Muscle of leg (tissue), 11 donors: ENCODE results near the gene TNS1. TPM values are rescaled to one million over a fixed set of nuclear protein-coding genes. Genes with fewer than 3 reads are reported as not detected.
"Not testable (repeated sequence)": the region's sequence is repeated elsewhere in the genome, so short reads cannot be mapped to it uniquely, and the experiment has no call there.

Experiments
- DNase-seq: peaks from one replicate; pipeline ENCODE4 v3.0.0; 2013
- H3K27ac ChIP-seq: one replicate; pipeline ENCODE4 v1.5.1; 2013; ENCODE audit warnings: mild to moderate bottlenecking, low read length, control low read depth
- H3K27me3 ChIP-seq: one replicate; pipeline ENCODE4 v1.6.1; 2013; ENCODE audit warnings: low read length; ENCODE audit not compliant: control insufficient read depth, insufficient read depth
- H3K36me3 ChIP-seq: one replicate; pipeline ENCODE4 v1.6.1; 2013; ENCODE audit warnings: low read length; ENCODE audit not compliant: control insufficient read depth, insufficient read depth
- H3K4me1 ChIP-seq: one replicate; pipeline ENCODE4 v1.6.1; 2013; ENCODE audit warnings: low read length; ENCODE audit not compliant: control insufficient read depth, insufficient read depth
- H3K4me3 ChIP-seq: one replicate; pipeline ENCODE4 v1.5.1; 2013; ENCODE audit warnings: low read length, control low read depth
- H3K9me3 ChIP-seq: replicated peaks from 2 replicates; pipeline ENCODE4 v1.6.1; 2013; ENCODE audit warnings: low read depth, low read length; ENCODE audit not compliant: control insufficient read depth
- WGBS: methylation state at CpG from one replicate; pipeline ENCODE4 v1.1.5; 2013; ENCODE audit warnings: missing lambda C conversion rate; ENCODE audit not compliant: insufficient coverage; 5-methylcytosine and 5-hydroxymethylcytosine counted together
- polyA plus RNA-seq, 8 donors: library from polyadenylated mRNA; unstranded; fragments of 120-200 nt; gene quantifications; one replicate each; pipeline versions ENCODE4 v1.2.1 to v1.2.3, GENCODE V29; 2013; ENCODE audit warnings: inconsistent platforms in 1 of 8, low replicate concordance in 1 of 8; ENCODE audit not compliant: insufficient read length in 8 of 8, insufficient read depth in 1 of 8
- total RNA-seq: library from RNA; stranded (reverse); fragments of 120-200 nt; gene quantifications from one replicate; pipeline ENCODE4 v1.2.4, GENCODE V29; 2013

The TNS1 gene
- total and polyA plus RNA-seq, 9 donors, result 68.1 to 129 (median 114) TPM

DNA sequence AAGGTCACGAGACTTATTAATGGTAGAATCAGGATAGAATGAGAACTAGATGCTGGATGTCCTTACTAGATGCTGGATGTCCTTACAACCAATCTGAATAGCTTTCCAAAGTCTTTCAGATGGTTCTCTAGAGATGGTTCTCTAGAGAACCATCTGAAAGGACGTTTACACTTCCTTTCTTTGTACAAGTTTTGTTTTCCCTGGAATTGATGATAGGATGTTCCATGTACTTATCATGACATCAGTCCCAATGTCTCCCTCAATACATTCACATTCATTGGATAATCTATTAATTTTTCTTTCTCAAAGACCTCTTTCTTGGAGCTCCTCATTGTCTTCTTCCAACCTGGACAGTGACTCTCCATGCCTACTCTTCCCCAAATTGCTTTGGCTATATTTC is 38.1 kb upstream of the TNS1 start:
- H3K4me3 ChIP-seq, result no peak overlapping the region
- H3K27ac ChIP-seq, result no peak overlapping the region
- H3K4me1 ChIP-seq, result no peaks in the 10 kb centered on the region
- WGBS, result no CpG with 5 or more reads among the region's 2 CpGs
- peaks cover 7% of the 10 kb centered on the region for H3K27me3 ChIP-seq
- peaks cover 7% of the 10 kb centered on the region for H3K9me3 ChIP-seq
- no peaks in the 10 kb centered on the region for H3K36me3 ChIP-seq
- no peak for DNase-seq

DNA sequence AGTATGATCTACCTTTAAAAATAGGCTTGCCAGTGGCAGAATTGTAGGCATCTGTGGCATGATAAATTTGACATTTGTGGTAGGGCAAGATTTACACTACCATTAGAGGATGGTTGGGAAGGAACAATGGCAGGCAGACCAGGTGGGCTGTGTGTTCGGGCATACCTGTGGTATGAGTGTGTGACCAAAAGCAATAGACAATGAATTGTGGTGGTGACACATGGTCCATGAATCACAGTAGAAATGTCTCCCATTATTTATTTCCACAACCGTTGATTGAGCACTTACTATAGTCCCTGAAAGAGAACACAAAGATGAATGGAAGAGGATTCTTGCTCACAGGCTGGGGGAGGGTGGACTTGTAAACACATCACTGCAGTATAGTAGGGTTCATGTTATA is 36.4 kb upstream of the TNS1 start:
- H3K27ac ChIP-seq, result no peak overlapping the region
- no CpG with 5 or more reads among the region's 2 CpGs for WGBS
- H3K27me3 ChIP-seq, result peaks cover 12% of the 10 kb centered on the region
- no peaks in the 10 kb centered on the region for H3K36me3 ChIP-seq
- H3K4me3 ChIP-seq, result no peak overlapping the region
- H3K9me3 ChIP-seq, result peaks cover 7% of the 10 kb centered on the region
- DNase-seq, result no peak
- H3K4me1 ChIP-seq, result peaks cover 8% of the 10 kb centered on the region

GRCh38 chr2:218036371-218036770 is 33.6 kb upstream of the TNS1 start:
- no peak for DNase-seq
- Histone ChIP-seq H3K4me1 (peaks cover 24% of the 10 kb centered on the region), H3K36me3 (no peaks in the 10 kb centered on the region), H3K9me3 (no peaks in the 10 kb centered on the region), H3K27ac (no peak overlapping the region), H3K27me3 (peaks cover 28% of the 10 kb centered on the region), H3K4me3 (no peak overlapping the region)
- WGBS, result 50% methylated on average over 1 of the region's 5 CpGs

DNA sequence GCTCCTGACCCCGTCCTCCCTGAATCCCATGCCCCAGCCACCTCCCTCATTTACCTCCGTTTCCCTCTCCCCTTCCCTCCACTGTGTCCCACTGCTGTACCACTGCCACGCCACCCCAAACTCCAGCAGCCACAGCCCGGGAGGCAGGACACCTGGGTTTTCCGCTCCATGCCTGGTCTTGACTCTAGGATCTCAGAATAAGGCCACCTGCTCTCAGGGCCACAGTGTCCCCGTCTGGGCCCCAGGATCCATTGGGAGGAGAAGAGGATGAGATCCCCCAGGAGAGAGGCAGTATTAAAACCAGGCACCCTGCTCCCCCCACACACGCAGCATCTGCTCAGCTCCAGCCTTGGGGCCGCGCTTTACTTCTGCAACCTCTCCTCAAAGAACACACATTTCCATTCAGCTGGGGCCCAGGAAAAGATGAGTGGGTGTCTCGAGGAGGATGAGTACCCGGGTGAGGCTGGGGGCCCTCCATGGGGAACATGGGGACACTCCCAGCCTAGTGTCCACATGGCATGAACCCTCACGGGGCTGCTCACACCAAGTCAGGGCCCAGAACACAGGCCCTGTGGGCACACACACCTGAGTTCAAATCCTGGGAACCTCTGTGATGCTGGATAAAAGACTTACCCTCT is 32.8 kb upstream of the TNS1 start:
- Histone ChIP-seq H3K27ac (no peak overlapping the region), H3K4me3 (no peak overlapping the region), H3K4me1 (peaks cover 24% of the 10 kb centered on the region), H3K36me3 (no peaks in the 10 kb centered on the region), H3K9me3 (no peaks in the 10 kb centered on the region), H3K27me3 (peaks cover 28% of the 10 kb centered on the region)
- WGBS, result 72% methylated on average over 5 of the region's 12 CpGs
- DNase-seq, result no peak

DNA sequence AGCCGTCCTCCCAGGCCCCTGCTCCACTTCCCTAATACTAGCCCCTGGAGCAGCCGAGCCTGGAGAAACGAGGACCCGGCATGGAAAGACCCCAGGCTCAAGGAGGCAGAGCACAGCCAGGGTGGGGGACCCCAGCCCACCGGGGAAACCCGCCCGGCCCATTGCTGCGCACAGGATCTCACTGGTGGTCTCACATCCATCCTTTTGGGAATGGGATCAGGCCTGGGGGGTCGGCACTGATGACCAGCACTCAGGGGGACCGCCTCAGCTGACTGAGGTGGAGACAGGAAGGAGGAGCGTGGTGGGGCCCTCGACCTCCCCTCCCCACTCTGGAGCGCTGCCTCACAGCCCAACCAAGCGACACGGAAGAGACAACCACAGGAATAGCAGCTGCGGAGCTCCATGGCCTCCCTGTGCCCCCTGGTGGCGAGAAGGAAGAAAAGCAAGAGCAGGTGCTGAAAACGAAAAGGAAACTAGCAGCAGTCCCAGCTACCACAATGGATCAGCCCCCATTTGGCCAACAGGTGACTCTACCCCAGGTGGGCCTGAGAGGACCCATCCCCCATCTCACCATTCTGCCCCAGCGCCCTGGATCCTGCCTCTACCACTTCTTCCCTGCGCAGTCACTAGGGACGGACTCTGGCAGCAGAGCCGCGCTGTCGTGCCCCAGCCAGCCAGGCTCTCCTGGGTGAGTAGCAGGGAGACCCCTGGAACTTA is 31.9 kb upstream of the TNS1 start:
- 19% methylated on average over 10 of the region's 24 CpGs for WGBS
- Histone ChIP-seq H3K4me1 (peaks cover 24% of the 10 kb centered on the region), H3K27me3 (peaks cover 27% of the 10 kb centered on the region)
- DNase-seq, result peak; percentile 88
- not testable (repeated sequence) for H3K36me3 ChIP-seq, H3K27ac ChIP-seq, H3K9me3 ChIP-seq, H3K4me3 ChIP-seq

GRCh38 chr2:218033590-218034496 is 31.0 kb upstream of the TNS1 start:
- H3K4me3 ChIP-seq, result no peak overlapping the region
- H3K27ac ChIP-seq, result no peak overlapping the region
- no peak for DNase-seq
- 30% methylated on average over 37 of the region's 45 CpGs for WGBS
- no peaks in the 10 kb centered on the region for H3K36me3 ChIP-seq
- H3K9me3 ChIP-seq, result no peaks in the 10 kb centered on the region
- H3K27me3 ChIP-seq, result peaks cover 24% of the 10 kb centered on the region
- H3K4me1 ChIP-seq, result peaks cover 24% of the 10 kb centered on the region

- no peak overlapping the region for H3K4me3 ChIP-seq
- no peaks in the 10 kb centered on the region for H3K9me3 ChIP-seq
- 30% methylated on average over 1 of the region's 1 CpG for WGBS
- no peak overlapping the region for H3K27ac ChIP-seq
- H3K4me1 ChIP-seq, result peaks cover 26% of the 10 kb centered on the region
- H3K27me3 ChIP-seq, result peaks cover 24% of the 10 kb centered on the region
- no peaks in the 10 kb centered on the region for H3K36me3 ChIP-seq
- no peak for DNase-seq
Measured at GRCh38 chr2:218033208-218033589, 30.4 kb upstream of the TNS1 start.

GRCh38 chr2:218032336-218033171 is 29.8 kb upstream of the TNS1 start:
- 61% methylated on average over 10 of the region's 12 CpGs for WGBS
- no peaks in the 10 kb centered on the region for H3K36me3 ChIP-seq
- H3K27me3 ChIP-seq, result peaks cover 24% of the 10 kb centered on the region
- no peak overlapping the region for H3K4me3 ChIP-seq
- DNase-seq, result no peak
- H3K27ac ChIP-seq, result no peak overlapping the region
- peaks cover 26% of the 10 kb centered on the region for H3K4me1 ChIP-seq
- no peaks in the 10 kb centered on the region for H3K9me3 ChIP-seq

DNA sequence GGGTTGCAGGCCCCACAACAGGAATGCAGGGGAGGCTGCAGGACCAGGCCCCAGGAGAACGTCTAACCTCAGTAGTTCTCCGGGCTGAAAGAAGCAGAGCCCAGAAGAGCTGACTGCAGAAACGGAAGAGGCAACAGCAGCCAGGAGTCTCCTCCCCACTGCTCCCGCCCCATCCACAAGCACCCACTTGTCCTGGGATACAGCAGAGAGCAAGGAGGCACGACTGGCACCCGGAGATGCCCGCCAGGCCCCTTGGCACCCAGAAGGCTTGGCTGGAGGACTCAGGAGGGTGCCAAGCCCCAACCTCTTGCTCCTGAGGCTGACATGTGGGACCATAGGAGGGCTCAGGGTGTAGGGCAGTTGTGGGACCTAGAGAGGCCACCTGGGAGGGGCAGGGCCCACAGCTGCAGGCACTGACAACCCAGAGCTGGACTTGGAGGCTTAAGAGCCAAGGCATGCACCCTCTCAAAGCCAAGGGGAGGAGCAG is 29.0 kb upstream of the TNS1 start:
- Histone ChIP-seq H3K36me3 (no peaks in the 10 kb centered on the region), H3K4me3 (no peak overlapping the region), H3K27ac (no peak overlapping the region), H3K4me1 (peaks cover 32% of the 10 kb centered on the region), H3K27me3 (peaks cover 24% of the 10 kb centered on the region), H3K9me3 (no peaks in the 10 kb centered on the region)
- DNase-seq, result no peak
- 59% methylated on average over 7 of the region's 7 CpGs for WGBS
